ENCODE measurements around the gene TRAF3.

DNA sequence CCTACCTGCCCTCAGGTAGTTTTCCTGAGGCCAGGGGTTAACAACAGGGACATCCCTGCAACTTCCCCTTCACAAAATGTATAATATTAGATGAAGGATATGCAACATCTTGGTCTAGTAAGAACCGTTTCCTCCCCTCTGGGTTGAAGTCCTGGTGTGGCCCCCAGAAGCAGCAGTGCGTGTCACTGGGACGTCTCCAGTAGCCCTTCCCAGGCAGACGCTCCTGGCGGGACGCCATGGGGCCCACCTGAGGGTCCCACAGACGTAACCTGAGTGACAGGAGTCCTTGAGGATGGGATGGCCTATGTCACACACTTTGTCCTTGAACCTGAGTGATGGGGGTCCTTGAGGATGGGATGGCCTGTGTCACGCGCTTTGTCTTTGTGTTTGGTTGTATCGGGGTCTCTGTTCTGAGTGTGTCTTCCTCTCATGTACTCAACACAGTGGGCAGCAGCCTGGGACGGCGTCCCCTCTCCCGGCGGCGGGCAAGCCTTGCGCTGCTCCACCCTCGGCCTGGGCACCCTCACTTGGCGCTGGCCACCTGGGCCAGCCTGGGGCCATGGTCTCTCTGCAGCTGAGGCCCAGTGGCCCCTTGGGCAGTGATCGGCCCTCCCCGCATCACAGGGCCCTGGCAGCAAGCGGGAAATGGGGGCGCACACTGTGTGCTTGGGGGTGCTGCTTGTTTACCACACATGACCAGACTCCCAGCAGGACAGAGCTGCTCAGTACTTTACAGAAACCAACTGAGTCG is 130.9 kb downstream of the TRAF3 start:
- TF ChIP-seq, protein P1, sequence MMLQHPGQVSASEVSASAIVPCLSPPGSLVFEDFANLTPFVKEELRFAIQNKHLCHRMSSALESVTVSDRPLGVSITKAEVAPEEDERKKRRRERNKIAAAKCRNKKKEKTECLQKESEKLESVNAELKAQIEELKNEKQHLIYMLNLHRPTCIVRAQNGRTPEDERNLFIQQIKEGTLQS (CRISPR knock-in tag; conservative IDR thresholded peaks at IDR 0.05), result no peak
- no peak for TF ChIP-seq IRF2 (CRISPR knock-in tag; IDR thresholded peaks at IDR 0.05; ENCODE audit: borderline replicate concordance, low read depth)
- no peak for TF ChIP-seq ZSCAN18 (CRISPR knock-in tag; IDR thresholded peaks at IDR 0.05)
- TF ChIP-seq, protein P2, sequence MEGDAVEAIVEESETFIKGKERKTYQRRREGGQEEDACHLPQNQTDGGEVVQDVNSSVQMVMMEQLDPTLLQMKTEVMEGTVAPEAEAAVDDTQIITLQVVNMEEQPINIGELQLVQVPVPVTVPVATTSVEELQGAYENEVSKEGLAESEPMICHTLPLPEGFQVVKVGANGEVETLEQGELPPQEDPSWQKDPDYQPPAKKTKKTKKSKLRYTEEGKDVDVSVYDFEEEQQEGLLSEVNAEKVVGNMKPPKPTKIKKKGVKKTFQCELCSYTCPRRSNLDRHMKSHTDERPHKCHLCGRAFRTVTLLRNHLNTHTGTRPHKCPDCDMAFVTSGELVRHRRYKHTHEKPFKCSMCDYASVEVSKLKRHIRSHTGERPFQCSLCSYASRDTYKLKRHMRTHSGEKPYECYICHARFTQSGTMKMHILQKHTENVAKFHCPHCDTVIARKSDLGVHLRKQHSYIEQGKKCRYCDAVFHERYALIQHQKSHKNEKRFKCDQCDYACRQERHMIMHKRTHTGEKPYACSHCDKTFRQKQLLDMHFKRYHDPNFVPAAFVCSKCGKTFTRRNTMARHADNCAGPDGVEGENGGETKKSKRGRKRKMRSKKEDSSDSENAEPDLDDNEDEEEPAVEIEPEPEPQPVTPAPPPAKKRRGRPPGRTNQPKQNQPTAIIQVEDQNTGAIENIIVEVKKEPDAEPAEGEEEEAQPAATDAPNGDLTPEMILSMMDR (IDR thresholded peaks at IDR 0.05), result no peak
- TF ChIP-seq E2F4 (CRISPR knock-in tag; IDR thresholded peaks at IDR 0.05; ENCODE audit: borderline replicate concordance, low read depth), result no peak
- TF ChIP-seq NFYB (CRISPR knock-in tag; conservative IDR thresholded peaks at IDR 0.05; ENCODE audit: low read depth), result no peak
- TF ChIP-seq, protein P3, sequence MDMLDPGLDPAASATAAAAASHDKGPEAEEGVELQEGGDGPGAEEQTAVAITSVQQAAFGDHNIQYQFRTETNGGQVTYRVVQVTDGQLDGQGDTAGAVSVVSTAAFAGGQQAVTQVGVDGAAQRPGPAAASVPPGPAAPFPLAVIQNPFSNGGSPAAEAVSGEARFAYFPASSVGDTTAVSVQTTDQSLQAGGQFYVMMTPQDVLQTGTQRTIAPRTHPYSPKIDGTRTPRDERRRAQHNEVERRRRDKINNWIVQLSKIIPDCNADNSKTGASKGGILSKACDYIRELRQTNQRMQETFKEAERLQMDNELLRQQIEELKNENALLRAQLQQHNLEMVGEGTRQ (CRISPR knock-in tag; IDR thresholded peaks at IDR 0.05), result no peak
- TF ChIP-seq, protein P4, sequence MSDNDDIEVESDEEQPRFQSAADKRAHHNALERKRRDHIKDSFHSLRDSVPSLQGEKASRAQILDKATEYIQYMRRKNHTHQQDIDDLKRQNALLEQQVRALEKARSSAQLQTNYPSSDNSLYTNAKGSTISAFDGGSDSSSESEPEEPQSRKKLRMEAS (CRISPR knock-in tag; IDR thresholded peaks at IDR 0.05), result no peak
- TF ChIP-seq NFATC4 (CRISPR knock-in tag; IDR thresholded peaks at IDR 0.05), result no peak
- no peak for TF ChIP-seq JUN (CRISPR knock-in tag; IDR thresholded peaks at IDR 0.05)

Measured in WTC11 (cell line).